Stimulated activated naive B cell treated with anti-CD40 and anti-IgM and Interleukin-4, amounts not matched to agents 10 μg/mL and 1 μg/mL and 100 μg/mL, for 72 hours (primary cell): Measurements from ENCODE around the gene RNPEPL1.

Experiments
- ATAC-seq, 2 donors: fragments of 150-1000 bp; cut with Tn5 transposase; replicated peaks; 2 replicates each; pipeline ENCODE4 v1.10.0; 2021; ENCODE audit warnings: moderate library complexity in 1 of 2
- DNase-seq: peaks from one replicate; pipeline ENCODE4 v3.0.0; 2021
- H3K27ac Mint-ChIP-seq: one replicate; pipeline ENCODE4 v1.8.0; 2022; ENCODE audit warnings: mild to moderate bottlenecking, mixed read lengths
- H3K27me3 Mint-ChIP-seq, 2 donors: one replicate each; pipeline ENCODE4 v1.8.0; 2022; ENCODE audit warnings: mixed read lengths in 2 of 2
- H3K36me3 Mint-ChIP-seq, 2 donors: one replicate each; pipeline ENCODE4 v1.8.0; 2022; ENCODE audit warnings: mixed read lengths in 2 of 2, mild to moderate bottlenecking in 1 of 2
- H3K4me1 Mint-ChIP-seq, 2 donors: one replicate each; pipeline ENCODE4 v1.8.0; 2022; ENCODE audit warnings: mixed read lengths in 2 of 2, mild to moderate bottlenecking in 1 of 2
- H3K4me3 Mint-ChIP-seq, 2 donors: one replicate each; pipeline ENCODE4 v1.8.0; 2022; ENCODE audit warnings: mild to moderate bottlenecking in 2 of 2, mixed read lengths in 2 of 2, moderate library complexity in 1 of 2
- H3K9me3 Mint-ChIP-seq, 2 donors: one replicate each; pipeline ENCODE4 v1.8.0; 2022; ENCODE audit warnings: mixed read lengths in 2 of 2, mild to moderate bottlenecking in 1 of 2

RNPEPL1 gene

GRCh38 chr2:240573516-240574385 lies 5.5 kb downstream of the RNPEPL1 start:
- Mint-ChIP-seq H3K36me3 (peaks cover 21 to 25% of the 10 kb centered on the region in 2 donors), H3K4me1 (peaks cover 22 to 43% of the 10 kb centered on the region in 2 donors), H3K27me3 (no peaks in the 10 kb centered on the region), H3K27ac (no peak overlapping the region), H3K4me3 (no peak overlapping the region), H3K9me3 (no peaks in the 10 kb centered on the region)
- DNase-seq: no peak
- ATAC-seq: no peak

GRCh38 chr2:240574386-240575100 lies 6.3 kb downstream of the RNPEPL1 start:
- Mint-ChIP-seq H3K27ac (no peak overlapping the region), H3K4me3 (no peak overlapping the region), H3K9me3 (no peaks in the 10 kb centered on the region), H3K36me3 (peaks cover 25 to 28% of the 10 kb centered on the region in 2 donors), H3K4me1 (peaks cover 22 to 45% of the 10 kb centered on the region in 2 donors), H3K27me3 (no peaks in the 10 kb centered on the region)
- DNase-seq (no peak), ATAC-seq (no peak)

- Mint-ChIP-seq H3K4me3 (no peak overlapping the region), H3K27me3 (no peaks in the 10 kb centered on the region), H3K27ac (peak overlapping the region; percentile 56), H3K4me1 (peaks cover 21 to 45% of the 10 kb centered on the region in 2 donors), H3K9me3 (no peaks in the 10 kb centered on the region), H3K36me3 (peaks cover 28 to 36% of the 10 kb centered on the region in 2 donors)
- no peak for ATAC-seq
- no peak for DNase-seq
Measured at GRCh38 chr2:240575101-240575965, 7.0 kb downstream of the RNPEPL1 start.

GRCh38 chr2:240576036-240576435 lies 7.8 kb downstream of the RNPEPL1 start:
- H3K36me3 Mint-ChIP-seq: peaks cover 34 to 40% of the 10 kb centered on the region in 2 donors
- ATAC-seq (no peak), DNase-seq (no peak)
- no peaks in the 10 kb centered on the region for H3K27me3 Mint-ChIP-seq
- H3K9me3 Mint-ChIP-seq: peaks cover 0 to 2% of the 10 kb centered on the region in 2 donors
- H3K4me1 Mint-ChIP-seq: peaks cover 21 to 43% of the 10 kb centered on the region in 2 donors
- no peak overlapping the region for H3K4me3 Mint-ChIP-seq
- H3K27ac Mint-ChIP-seq: no peak overlapping the region

DNA sequence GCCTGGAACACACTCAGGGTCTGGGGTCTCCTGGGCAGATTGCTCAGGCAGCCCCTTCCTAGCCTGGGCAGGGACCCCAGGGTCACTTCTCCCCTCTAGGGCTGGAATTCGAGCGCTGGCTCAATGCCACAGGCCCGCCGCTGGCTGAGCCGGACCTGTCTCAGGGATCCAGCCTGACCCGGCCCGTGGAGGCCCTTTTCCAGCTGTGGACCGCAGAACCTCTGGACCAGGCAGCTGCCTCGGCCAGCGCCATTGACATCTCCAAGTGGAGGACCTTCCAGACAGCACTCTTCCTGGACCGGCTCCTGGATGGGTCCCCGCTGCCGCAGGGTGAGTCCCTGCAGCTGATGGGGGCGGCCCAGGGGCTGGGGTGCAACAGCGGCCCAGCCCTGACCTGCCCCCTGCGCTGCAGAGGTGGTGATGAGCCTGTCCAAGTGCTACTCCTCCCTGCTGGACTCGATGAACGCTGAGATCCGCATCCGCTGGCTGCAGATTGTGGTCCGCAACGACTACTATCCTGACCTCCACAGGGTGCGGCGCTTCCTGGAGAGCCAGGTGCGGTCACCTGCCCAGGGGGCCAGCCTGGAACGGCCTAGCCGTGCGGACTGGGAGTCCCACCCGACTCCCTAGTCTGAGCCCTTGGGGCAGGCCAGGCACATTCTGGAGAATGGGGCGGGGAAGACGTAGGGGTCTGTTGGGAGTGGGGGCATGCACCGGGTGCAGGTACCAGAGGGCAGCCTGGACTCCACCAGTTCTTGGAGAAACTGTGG lies 8.3 kb downstream of the RNPEPL1 start:
- no peak for DNase-seq
- Mint-ChIP-seq H3K4me3 (no peak overlapping the region), H3K27me3 (no peaks in the 10 kb centered on the region), H3K9me3 (peaks cover 0 to 2% of the 10 kb centered on the region in 2 donors), H3K36me3 (peaks cover 34 to 40% of the 10 kb centered on the region in 2 donors), H3K27ac (peak overlapping the region; percentile 78), H3K4me1 (peaks cover 17 to 37% of the 10 kb centered on the region in 2 donors)
- ATAC-seq: no peak

GRCh38 chr2:240577281-240578109 lies 9.2 kb downstream of the RNPEPL1 start:
- H3K27me3 Mint-ChIP-seq: no peaks in the 10 kb centered on the region
- no peak overlapping the region for H3K27ac Mint-ChIP-seq
- peaks cover 23 to 33% of the 10 kb centered on the region in 2 donors for H3K4me1 Mint-ChIP-seq
- peak in 1 of 2 donors; percentile 4 for ATAC-seq
- no peak for DNase-seq
- peaks cover 0 to 2% of the 10 kb centered on the region in 2 donors for H3K9me3 Mint-ChIP-seq
- peaks cover 37 to 48% of the 10 kb centered on the region in 2 donors for H3K36me3 Mint-ChIP-seq
- H3K4me3 Mint-ChIP-seq: no peak overlapping the region

- Mint-ChIP-seq H3K27ac (peak overlapping the region; percentile 25), H3K36me3 (peaks cover 37 to 52% of the 10 kb centered on the region in 2 donors), H3K4me1 (peaks cover 25 to 39% of the 10 kb centered on the region in 2 donors), H3K9me3 (peaks cover 0 to 2% of the 10 kb centered on the region in 2 donors), H3K27me3 (no peaks in the 10 kb centered on the region), H3K4me3 (no peak overlapping the region)
- ATAC-seq (no peak), DNase-seq (no peak)
Measured at GRCh38 chr2:240578110-240578450, 9.8 kb downstream of the RNPEPL1 start.

DNA sequence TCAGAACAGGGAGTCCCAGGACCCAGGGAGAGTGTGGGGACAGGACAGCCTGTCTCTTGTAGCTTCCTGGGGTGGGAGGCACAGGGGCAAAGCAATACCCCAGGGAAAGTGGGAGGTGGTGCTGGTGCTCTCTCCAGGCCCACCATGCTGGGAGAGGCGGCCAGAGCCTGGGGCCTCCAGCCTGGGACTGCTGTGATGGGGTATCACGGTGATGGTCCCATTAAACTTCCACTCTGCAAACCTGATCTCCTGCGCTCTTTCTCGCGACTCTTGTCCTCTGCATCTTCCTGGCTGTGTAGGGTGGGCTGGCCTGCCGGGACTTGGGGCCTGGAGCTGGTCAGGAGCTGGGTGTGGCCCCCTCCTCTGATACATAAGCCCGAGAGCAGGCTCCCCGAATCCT lies 10.2 kb downstream of the RNPEPL1 start:
- H3K4me3 Mint-ChIP-seq: no peak overlapping the region
- ATAC-seq: no peak

DNA sequence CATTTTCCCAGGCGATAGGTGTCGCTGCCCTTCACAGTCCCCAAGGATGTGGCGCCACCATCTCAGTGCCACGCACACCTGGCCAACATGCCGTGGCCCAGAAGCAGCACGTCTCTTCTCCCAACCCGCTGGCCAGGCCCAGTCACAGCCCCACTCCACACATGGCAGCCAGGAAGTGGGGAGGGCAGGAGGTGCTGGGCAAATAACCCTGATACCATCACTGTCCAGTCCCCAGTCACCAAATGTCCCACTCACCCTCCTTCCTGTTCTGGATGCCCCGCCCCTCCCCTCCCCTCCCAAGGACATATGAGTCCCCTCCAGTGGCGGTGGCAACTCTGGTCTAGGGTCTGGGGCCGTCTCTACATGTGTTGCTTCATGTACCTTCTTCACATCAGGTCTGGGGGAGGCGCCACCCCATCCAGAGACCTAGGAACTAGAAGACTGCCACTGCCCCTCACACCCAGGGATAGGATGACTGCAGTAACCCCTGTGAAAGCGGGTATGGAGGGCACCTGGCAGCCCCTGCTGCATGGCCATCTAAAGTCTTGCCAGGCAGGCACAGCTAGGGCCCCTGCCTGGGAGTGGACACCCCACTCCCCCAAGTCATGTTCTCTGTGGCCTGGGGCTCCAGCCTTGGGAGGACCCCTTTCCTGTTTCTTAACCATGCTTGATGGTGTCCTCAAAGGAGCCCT lies 10.9 kb downstream of the RNPEPL1 start:
- peak overlapping the region in 1 of 2 donors; percentile 10 for H3K4me3 Mint-ChIP-seq
- peaks cover 0 to 2% of the 10 kb centered on the region in 2 donors for H3K9me3 Mint-ChIP-seq
- no peak for ATAC-seq
- H3K4me1 Mint-ChIP-seq: peaks cover 31 to 49% of the 10 kb centered on the region in 2 donors
- H3K27me3 Mint-ChIP-seq: no peaks in the 10 kb centered on the region
- H3K36me3 Mint-ChIP-seq: peaks cover 38 to 57% of the 10 kb centered on the region in 2 donors
- peak overlapping the region; percentile 47 for H3K27ac Mint-ChIP-seq
- no peak for DNase-seq

More for the DNA sequence above, 10.2 kb downstream of the RNPEPL1 start:
- DNase-seq: no peak
- Mint-ChIP-seq H3K36me3 (peaks cover 38 to 56% of the 10 kb centered on the region in 2 donors), H3K27ac (peak overlapping the region; percentile 25), H3K4me1 (peaks cover 28 to 43% of the 10 kb centered on the region in 2 donors), H3K27me3 (no peaks in the 10 kb centered on the region), H3K9me3 (peaks cover 0 to 2% of the 10 kb centered on the region in 2 donors)

DNA sequence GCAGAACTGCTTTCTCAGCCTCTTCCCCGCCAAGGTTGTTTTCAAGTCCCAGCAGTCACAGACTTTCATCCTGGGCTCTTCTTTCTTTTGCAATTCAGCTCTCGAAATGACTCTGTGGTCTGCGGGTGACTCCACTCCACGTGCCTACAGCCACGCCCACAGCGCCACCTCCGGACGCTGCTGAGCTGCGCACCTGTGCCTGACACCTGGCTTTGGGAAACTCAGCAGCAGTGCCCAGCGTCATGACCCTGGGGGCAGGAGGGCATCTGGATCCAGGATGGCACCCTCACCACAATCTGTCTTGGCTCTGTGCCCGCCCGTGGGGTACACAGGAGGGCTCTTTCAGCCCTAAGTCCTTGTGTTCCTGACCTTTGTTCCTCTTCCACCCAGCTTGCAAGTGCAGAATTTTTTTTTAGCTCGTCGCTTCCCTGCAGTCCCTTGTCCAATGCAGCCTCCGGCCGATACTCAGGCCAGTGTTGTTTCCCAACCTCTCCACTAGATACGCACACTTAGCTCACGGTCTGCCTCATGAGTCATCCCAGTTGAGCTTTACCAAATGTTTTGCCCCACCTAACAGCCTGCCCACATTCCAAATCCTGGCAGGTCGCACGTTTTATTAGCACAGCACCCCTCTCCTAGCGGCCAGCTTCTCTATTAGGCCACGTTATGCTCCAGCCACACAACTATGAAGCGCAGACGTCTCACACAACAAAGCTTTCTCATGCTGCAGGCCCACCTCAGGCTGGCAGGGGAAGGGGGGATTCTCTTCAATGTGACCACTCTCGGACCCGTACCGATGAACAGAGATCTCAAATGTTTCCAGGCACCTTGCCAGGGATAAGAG lies 11.7 kb downstream of the RNPEPL1 start:
- peaks cover 38 to 57% of the 10 kb centered on the region in 2 donors for H3K4me1 Mint-ChIP-seq
- peaks cover 0 to 2% of the 10 kb centered on the region in 2 donors for H3K9me3 Mint-ChIP-seq
- DNase-seq (no peak), ATAC-seq (peak in 1 of 2 donors; percentile 14)
- no peaks in the 10 kb centered on the region for H3K27me3 Mint-ChIP-seq
- peak overlapping the region; percentile 47 for H3K27ac Mint-ChIP-seq
- peak overlapping the region in 1 of 2 donors; percentile 10 for H3K4me3 Mint-ChIP-seq
- peaks cover 34 to 54% of the 10 kb centered on the region in 2 donors for H3K36me3 Mint-ChIP-seq

DNA sequence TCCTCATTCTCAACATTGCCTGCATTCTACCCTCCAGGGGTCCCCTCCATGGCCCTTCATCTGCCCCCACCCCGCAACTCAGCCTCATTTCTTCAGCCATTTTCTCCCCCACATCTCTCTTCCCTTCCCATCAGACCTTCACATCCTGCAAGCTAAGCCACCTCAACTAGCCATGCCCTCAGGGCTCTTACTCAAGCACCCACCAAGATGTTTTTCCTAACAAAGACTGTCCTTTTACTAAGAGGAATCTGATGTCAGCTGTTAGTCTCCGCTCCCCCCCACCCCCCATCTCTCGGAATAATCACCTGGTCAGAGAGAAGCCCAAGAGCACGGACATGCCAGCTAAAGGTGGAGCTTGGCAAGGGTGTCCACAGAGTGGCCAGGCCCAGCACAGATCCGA lies 13.5 kb downstream of the RNPEPL1 start:
- ATAC-seq (no peak), DNase-seq (no peak)
- Mint-ChIP-seq H3K4me1 (peaks cover 37 to 68% of the 10 kb centered on the region in 2 donors), H3K27me3 (no peaks in the 10 kb centered on the region), H3K27ac (no peak overlapping the region), H3K36me3 (peaks cover 29 to 54% of the 10 kb centered on the region in 2 donors), H3K4me3 (no peak overlapping the region), H3K9me3 (peaks cover 0 to 2% of the 10 kb centered on the region in 2 donors)
